ENCODE data around the gene CYBC1.

GRCh38 chr17:82464567-82464929 is 14.0 kb upstream of the CYBC1 start:
- no peak for TF ChIP-seq POLR2AphosphoS5 (IDR thresholded peaks at IDR 0.05; ENCODE audit: low read depth, low read length)
- TF ChIP-seq REST (IDR thresholded peaks at IDR 0.05; ENCODE audit: insufficient read depth in 1 of 2, low read depth in 2 of 2, low read length in 2 of 2): no peak
- TF ChIP-seq TAF1 (IDR thresholded peaks at IDR 0.05; ENCODE audit: borderline replicate concordance, insufficient read depth, low read length): no peak
- TF ChIP-seq SIN3A (IDR thresholded peaks at IDR 0.05; ENCODE audit: borderline replicate concordance, insufficient read depth, low read length): no peak

Measured in PFSK-1 (cell line).